ENCODE data around the gene IGFBP2.
A peak's percentile ranks its signal among the peaks of the same experiment; 100 is the strongest.

Gene IGFBP2

DNA sequence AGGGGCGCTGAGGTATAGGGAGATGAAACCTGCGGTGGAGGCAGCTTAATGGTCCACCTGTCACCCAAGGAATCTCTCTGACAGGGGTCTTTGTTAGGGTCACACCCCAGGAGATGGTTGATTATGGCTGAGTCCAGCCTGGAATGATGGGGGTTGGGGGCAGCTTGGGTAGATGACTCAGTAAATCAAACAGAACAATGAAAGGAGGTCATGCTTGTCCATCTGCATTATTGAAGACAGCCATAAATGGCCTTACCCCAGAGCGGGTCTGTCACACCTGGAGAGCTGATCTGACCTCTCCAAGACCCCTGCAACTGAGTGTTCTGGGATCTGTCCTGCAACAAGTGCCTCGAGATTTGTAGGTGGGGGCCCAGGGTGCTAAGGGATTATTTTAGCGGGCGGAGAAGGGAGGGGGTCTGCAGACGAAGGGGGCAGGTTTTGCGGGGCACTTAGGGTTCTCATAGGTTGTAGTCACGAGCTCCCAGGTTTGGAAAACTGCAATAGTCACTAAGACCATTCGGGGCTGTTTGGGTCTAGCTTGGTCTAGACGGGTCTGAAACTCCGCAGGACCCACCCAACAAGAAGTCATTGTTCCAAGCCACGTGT lies 771 bp upstream of the IGFBP2 start:
- H3K27ac ChIP-seq, result no peak overlapping the region
- no peaks in the 10 kb centered on the region for H3K36me3 ChIP-seq
- no peaks in the 10 kb centered on the region for H3K9me3 ChIP-seq (ENCODE audit: severe bottlenecking)
- TF ChIP-seq, protein P1, sequence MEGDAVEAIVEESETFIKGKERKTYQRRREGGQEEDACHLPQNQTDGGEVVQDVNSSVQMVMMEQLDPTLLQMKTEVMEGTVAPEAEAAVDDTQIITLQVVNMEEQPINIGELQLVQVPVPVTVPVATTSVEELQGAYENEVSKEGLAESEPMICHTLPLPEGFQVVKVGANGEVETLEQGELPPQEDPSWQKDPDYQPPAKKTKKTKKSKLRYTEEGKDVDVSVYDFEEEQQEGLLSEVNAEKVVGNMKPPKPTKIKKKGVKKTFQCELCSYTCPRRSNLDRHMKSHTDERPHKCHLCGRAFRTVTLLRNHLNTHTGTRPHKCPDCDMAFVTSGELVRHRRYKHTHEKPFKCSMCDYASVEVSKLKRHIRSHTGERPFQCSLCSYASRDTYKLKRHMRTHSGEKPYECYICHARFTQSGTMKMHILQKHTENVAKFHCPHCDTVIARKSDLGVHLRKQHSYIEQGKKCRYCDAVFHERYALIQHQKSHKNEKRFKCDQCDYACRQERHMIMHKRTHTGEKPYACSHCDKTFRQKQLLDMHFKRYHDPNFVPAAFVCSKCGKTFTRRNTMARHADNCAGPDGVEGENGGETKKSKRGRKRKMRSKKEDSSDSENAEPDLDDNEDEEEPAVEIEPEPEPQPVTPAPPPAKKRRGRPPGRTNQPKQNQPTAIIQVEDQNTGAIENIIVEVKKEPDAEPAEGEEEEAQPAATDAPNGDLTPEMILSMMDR (IDR thresholded peaks at IDR 0.05; ENCODE audit: low read depth, low read length), result no peak
- H3K4me3 ChIP-seq (ENCODE audit: low read depth, low read length), result peak overlapping the region; percentile 39
- peaks cover 36% of the 10 kb centered on the region for H3K27me3 ChIP-seq (ENCODE audit: insufficient read depth, low read depth, severe bottlenecking)
- DNase-seq, result no peak

DNA sequence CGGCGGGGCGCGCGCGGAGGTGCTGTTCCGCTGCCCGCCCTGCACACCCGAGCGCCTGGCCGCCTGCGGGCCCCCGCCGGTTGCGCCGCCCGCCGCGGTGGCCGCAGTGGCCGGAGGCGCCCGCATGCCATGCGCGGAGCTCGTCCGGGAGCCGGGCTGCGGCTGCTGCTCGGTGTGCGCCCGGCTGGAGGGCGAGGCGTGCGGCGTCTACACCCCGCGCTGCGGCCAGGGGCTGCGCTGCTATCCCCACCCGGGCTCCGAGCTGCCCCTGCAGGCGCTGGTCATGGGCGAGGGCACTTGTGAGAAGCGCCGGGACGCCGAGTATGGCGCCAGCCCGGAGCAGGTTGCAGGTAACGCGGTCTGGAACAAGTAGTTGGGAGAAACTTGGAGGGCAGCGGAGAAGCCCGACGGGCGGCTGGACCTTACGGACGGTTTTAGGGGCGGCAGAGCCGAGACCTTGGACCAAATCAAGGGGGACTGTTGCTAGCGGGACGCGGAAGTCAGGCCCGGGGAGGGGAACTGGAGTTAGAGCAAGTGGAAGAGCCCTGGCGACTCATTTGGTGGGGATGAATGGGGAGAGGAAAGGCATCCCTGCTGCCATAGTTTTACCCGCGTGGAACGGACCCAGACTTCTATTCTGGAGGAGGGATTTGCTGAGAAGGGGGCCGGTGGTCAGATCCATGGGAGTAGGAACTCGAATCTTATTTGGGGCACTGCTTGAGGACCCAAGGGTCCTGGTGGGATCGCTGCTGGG lies 573 bp downstream of the IGFBP2 start:
- Histone ChIP-seq H3K9me3 (ENCODE audit: severe bottlenecking) (no peaks in the 10 kb centered on the region), H3K4me3 (ENCODE audit: low read depth, low read length) (peak overlapping the region; percentile 52), H3K27me3 (ENCODE audit: insufficient read depth, low read depth, severe bottlenecking) (peaks cover 36% of the 10 kb centered on the region), H3K27ac (no peak overlapping the region), H3K36me3 (no peaks in the 10 kb centered on the region)
- DNase-seq, result peak; percentile 28
- TF ChIP-seq, protein P1 (IDR thresholded peaks at IDR 0.05; ENCODE audit: low read depth, low read length), result no peak

DNA sequence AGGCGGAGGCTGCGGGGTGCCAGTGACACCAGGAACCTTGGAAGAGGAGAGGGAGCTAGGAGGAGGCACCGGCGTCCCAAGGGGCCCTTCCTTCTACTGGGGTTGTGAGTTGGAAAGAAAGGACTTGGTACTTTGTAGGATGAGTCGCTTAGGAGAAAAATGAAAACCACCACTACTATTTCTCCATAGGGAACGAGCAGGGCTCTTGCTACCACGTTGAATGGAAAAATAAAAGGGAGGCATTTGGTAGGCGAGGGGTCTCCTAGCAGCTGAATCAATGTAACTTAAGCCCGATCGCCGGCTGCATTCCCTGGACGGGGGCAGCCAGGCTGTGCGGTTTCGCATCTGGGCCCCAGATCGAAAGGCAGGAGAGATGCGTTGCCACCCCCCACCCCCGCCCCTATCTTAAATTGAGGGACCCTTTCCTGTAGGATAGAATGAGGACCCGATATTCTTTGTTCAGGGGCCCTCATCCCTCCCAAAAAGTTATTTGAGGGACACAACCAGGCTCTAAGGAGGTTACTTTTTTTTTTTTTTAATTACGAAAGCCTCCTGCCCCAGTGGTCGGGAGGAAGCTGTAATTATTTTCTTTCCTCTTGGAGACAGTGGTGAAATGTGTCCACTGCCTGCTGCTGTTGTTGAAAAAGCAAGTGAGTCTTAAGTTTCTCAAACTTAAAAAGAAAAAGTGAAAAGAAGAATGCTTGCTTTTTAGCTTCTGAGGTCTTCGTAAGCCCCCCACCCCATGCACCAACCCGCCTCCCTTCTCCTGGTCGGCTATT lies 1.3 kb downstream of the IGFBP2 start:
- peaks cover 36% of the 10 kb centered on the region for H3K27me3 ChIP-seq (ENCODE audit: insufficient read depth, low read depth, severe bottlenecking)
- H3K27ac ChIP-seq, result no peak overlapping the region
- H3K36me3 ChIP-seq, result no peaks in the 10 kb centered on the region
- DNase-seq, result no peak
- H3K9me3 ChIP-seq (ENCODE audit: severe bottlenecking), result no peaks in the 10 kb centered on the region
- H3K4me3 ChIP-seq (ENCODE audit: low read depth, low read length), result peak overlapping the region; percentile 52
- TF ChIP-seq, protein P1 (IDR thresholded peaks at IDR 0.05; ENCODE audit: low read depth, low read length), result no peak

DNA sequence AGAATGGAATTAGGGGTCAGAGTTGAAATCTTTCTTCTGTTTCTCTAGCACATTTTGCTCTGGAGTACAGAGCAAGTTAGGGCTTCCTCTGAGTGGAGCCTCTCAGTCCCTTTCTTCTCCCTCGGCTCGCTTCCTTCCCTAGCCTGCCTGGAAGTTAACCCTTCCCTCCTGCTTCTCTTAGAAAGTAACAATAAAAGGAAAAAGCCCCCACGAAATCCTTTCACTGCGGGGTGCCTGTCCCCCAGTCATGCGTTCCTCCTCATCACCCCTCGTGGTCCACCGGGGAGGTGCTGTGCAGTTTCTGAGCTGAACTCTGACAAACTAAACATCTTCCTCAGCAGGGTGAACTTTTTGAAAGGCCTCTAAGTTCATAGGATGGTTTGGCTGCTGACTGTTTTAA lies 2.0 kb downstream of the IGFBP2 start:
- H3K36me3 ChIP-seq, result no peaks in the 10 kb centered on the region
- TF ChIP-seq, protein P1 (IDR thresholded peaks at IDR 0.05; ENCODE audit: low read depth, low read length), result no peak
- DNase-seq, result no peak
- H3K27ac ChIP-seq, result no peak overlapping the region
- peaks cover 36% of the 10 kb centered on the region for H3K27me3 ChIP-seq (ENCODE audit: insufficient read depth, low read depth, severe bottlenecking)
- no peaks in the 10 kb centered on the region for H3K9me3 ChIP-seq (ENCODE audit: severe bottlenecking)
- no peak overlapping the region; the same call in 1 of the 2 replicates for H3K4me3 ChIP-seq (ENCODE audit: low read depth, low read length)

DNA sequence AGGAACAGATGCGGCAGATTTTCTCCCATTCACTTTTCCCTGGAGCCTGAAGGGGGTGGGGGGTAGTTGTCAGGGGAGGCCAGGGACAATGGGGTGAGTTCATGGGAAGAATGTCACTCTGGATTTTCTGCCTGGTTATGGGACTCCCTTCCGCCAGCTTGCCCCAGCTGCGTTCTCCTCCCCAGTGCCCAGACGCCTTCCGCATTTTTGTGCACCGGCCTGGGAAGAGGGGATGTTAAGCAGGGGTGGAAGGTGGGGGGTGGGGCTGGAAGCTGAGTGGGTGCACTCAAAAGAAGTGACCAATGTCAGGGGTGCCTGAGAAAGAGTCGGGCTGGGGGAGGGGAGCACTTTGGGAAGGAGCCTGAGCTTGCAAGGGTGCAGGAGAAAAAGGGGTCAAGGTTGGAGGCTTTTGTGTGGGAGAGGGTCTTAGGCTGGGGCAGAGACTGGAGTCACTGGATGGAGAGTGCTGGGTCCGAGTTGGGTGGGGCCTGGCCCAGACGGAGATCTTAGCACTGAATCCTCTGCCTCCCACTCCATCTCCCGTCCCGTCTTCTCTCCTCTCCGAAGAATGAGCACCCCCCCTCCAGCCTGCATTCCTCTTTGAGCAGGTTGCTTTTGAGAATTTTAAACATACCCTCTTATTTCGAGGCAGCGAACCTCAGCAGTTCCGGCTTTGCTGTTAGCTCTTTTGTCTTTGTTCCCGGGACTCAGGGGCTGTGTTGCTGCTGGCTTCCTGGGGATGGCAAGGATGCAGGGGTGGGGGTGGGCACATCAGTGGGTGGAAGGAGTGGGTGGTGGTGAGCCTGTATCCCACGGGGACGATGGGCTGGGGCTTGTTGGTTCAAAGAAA lies 2.7 kb downstream of the IGFBP2 start:
- Histone ChIP-seq H3K4me3 (ENCODE audit: low read depth, low read length) (peak overlapping the region; percentile 45), H3K27ac (no peak overlapping the region), H3K9me3 (ENCODE audit: severe bottlenecking) (no peaks in the 10 kb centered on the region), H3K36me3 (no peaks in the 10 kb centered on the region), H3K27me3 (ENCODE audit: insufficient read depth, low read depth, severe bottlenecking) (peaks cover 36% of the 10 kb centered on the region)
- TF ChIP-seq, protein P1 (IDR thresholded peaks at IDR 0.05; ENCODE audit: low read depth, low read length), result no peak
- DNase-seq, result peak; percentile 41

All from WERI-Rb-1 (cell line).